ENCODE results near the gene NTRK3. TPM values are rescaled to one million over a fixed set of nuclear protein-coding genes. Genes with fewer than 3 reads are reported as not detected.

The NTRK3 gene
- total RNA-seq, 1 experiment from 2014 or later = not detected

- H3K4me3 ChIP-seq = no peak overlapping the region
- ChIA-PET CTCF (no interaction called here), POLR2A (ENCODE audit: unreplicated experiment) (no interaction called here)
- H3K27me3 ChIP-seq (ENCODE audit: insufficient read depth, low read depth) = no peaks in the 10 kb centered on the region
- H3K27ac ChIP-seq = no peak overlapping the region
- H3K9me3 ChIP-seq (ENCODE audit: insufficient read depth, low read depth) = no peaks in the 10 kb centered on the region
- no peaks in the 10 kb centered on the region for H3K4me1 ChIP-seq (replicated peaks; ENCODE audit: insufficient read depth)
- no peak for TF ChIP-seq CTCF (conservative IDR thresholded peaks at IDR 0.05)
- no peak for TF ChIP-seq EZH2 (IDR thresholded peaks at IDR 0.05; ENCODE audit: low read depth)
- H3F3A ChIP-seq (ENCODE audit: insufficient read depth, low read depth) = no peaks in the 10 kb centered on the region
- H3K9me2 ChIP-seq (ENCODE audit: insufficient read depth) = no peaks in the 10 kb centered on the region
- intact Hi-C loops (cut with micrococcal nuclease; ENCODE audit: unreplicated experiment) = no loop called here
- no peaks in the 10 kb centered on the region for H4K20me1 ChIP-seq (ENCODE audit: insufficient read depth)
- no peak for DNase-seq
- H3K79me2 ChIP-seq (ENCODE audit: low read depth) = no peaks in the 10 kb centered on the region
- BruUV-seq (replicated peaks) = no TSS peak
- no peaks in the 10 kb centered on the region for H3K36me3 ChIP-seq (ENCODE audit: low read depth)
- no peak overlapping the region for H3K4me2 ChIP-seq
- no peak overlapping the region for H2AFZ ChIP-seq
Measured at GRCh38 chr15:87896936-87897335, 359.6 kb downstream of the NTRK3 start.

- POLR2A ChIA-PET (ENCODE audit: unreplicated experiment) = no interaction called here
- no peaks in the 10 kb centered on the region for H3K9me3 ChIP-seq (ENCODE audit: insufficient read depth, low read depth)
- no peak overlapping the region for H3K4me2 ChIP-seq
- intact Hi-C loops (cut with micrococcal nuclease; ENCODE audit: unreplicated experiment) = no loop called here
- no peaks in the 10 kb centered on the region for H3K4me1 ChIP-seq (replicated peaks; ENCODE audit: insufficient read depth)
- H3K4me3 ChIP-seq = no peak overlapping the region
- H3K36me3 ChIP-seq (ENCODE audit: low read depth) = no peaks in the 10 kb centered on the region
- no peaks in the 10 kb centered on the region for H3K27me3 ChIP-seq (ENCODE audit: insufficient read depth, low read depth)
- no peaks in the 10 kb centered on the region for H4K20me1 ChIP-seq (ENCODE audit: insufficient read depth)
- no peaks in the 10 kb centered on the region; the same call in 1 of the 2 replicates for H3F3A ChIP-seq (ENCODE audit: insufficient read depth, low read depth)
- H3K9me2 ChIP-seq (ENCODE audit: insufficient read depth) = no peaks in the 10 kb centered on the region
- no peak for DNase-seq
- no peak overlapping the region for H3K27ac ChIP-seq
- H3K79me2 ChIP-seq (ENCODE audit: low read depth) = no peaks in the 10 kb centered on the region
- no peak overlapping the region for H2AFZ ChIP-seq
- BruUV-seq (replicated peaks) = no TSS peak
- CTCF ChIA-PET = no interaction called here
- no peak for TF ChIP-seq EZH2 (IDR thresholded peaks at IDR 0.05; ENCODE audit: low read depth)
- no peak for TF ChIP-seq CTCF (conservative IDR thresholded peaks at IDR 0.05)
Measured at GRCh38 chr15:87887177-87887576, 369.4 kb downstream of the NTRK3 start.

- Histone ChIP-seq H3K36me3 (ENCODE audit: low read depth) (no peaks in the 10 kb centered on the region), H4K20me1 (ENCODE audit: insufficient read depth) (no peaks in the 10 kb centered on the region), H2AFZ (no peak overlapping the region; the same call in 1 of the 2 replicates), H3F3A (ENCODE audit: insufficient read depth, low read depth) (no peaks in the 10 kb centered on the region; the same call in 1 of the 2 replicates), H3K9me2 (ENCODE audit: insufficient read depth) (no peaks in the 10 kb centered on the region), H3K27ac (no peak overlapping the region), H3K4me3 (no peak overlapping the region), H3K9me3 (ENCODE audit: insufficient read depth, low read depth) (no peaks in the 10 kb centered on the region), H3K4me1 (replicated peaks; ENCODE audit: insufficient read depth) (no peaks in the 10 kb centered on the region), H3K4me2 (no peak overlapping the region), H3K27me3 (ENCODE audit: insufficient read depth, low read depth) (no peaks in the 10 kb centered on the region), H3K79me2 (ENCODE audit: low read depth) (no peaks in the 10 kb centered on the region)
- intact Hi-C loops (cut with micrococcal nuclease; ENCODE audit: unreplicated experiment) = no loop called here
- POLR2A ChIA-PET (ENCODE audit: unreplicated experiment) = no interaction called here
- TF ChIP-seq EZH2 (IDR thresholded peaks at IDR 0.05; ENCODE audit: low read depth) (no peak), CTCF (conservative IDR thresholded peaks at IDR 0.05) (no peak)
- no TSS peak for BruUV-seq (replicated peaks)
- DNase-seq = no peak
- CTCF ChIA-PET = no interaction called here
Measured at GRCh38 chr15:87881026-87881425, 375.5 kb downstream of the NTRK3 start.

Data from PC-9 (cell line).